Mesothelial cell of epicardium (in vitro differentiated cells): Measurements from ENCODE around the gene SEPTIN1. TPM values are rescaled to one million over a fixed set of nuclear protein-coding genes. Genes with fewer than 3 reads are reported as not detected.
A peak's percentile ranks its signal among the peaks of the same experiment; 100 is the strongest.
"Not testable (repeated sequence)": the region's sequence is repeated elsewhere in the genome, so short reads cannot be mapped to it uniquely, and the experiment has no call there.

Experiments
- DNase-seq, 2 experiments: peaks; one replicate each; pipeline ENCODE4 v3.0.0; 2021; ENCODE audit warnings: low spot score in 2 of 2; ENCODE audit not compliant: unreplicated experiment in 2 of 2
- H3K27ac Mint-ChIP-seq: 2 replicates; pipeline ENCODE4 v1.8.0; 2021; ENCODE audit warnings: mixed read lengths
- H3K27me3 Mint-ChIP-seq: 2 replicates; pipeline ENCODE4 v1.8.0; 2021; ENCODE audit warnings: low read depth, mixed read lengths
- H3K36me3 Mint-ChIP-seq: 2 replicates; pipeline ENCODE4 v1.8.0; 2021; ENCODE audit warnings: mixed read lengths
- H3K4me1 Mint-ChIP-seq: 2 replicates; pipeline ENCODE4 v1.8.0; 2021; ENCODE audit warnings: mixed read lengths
- H3K4me3 Mint-ChIP-seq: 2 replicates; pipeline ENCODE4 v1.8.0; 2021; ENCODE audit warnings: mild to moderate bottlenecking, moderate library complexity, mixed read lengths
- H3K9me3 Mint-ChIP-seq: 2 replicates; pipeline ENCODE4 v1.8.0; 2021; ENCODE audit warnings: mixed read lengths
- total RNA-seq: library from RNA; stranded (reverse); gene quantifications from 3 replicates; pipeline ENCODE4 v1.2.1, GENCODE V29; 2021
- TF ChIP-seq, protein P1 (sequence below): fragments of 200-600 bp; sonication (generic); IDR thresholded peaks from one replicate; pipeline ENCODE4 v1.5.0; 2021; ENCODE audit warnings: antibody characterized with exemption; ENCODE audit not compliant: unreplicated experiment

The SEPTIN1 gene
- total RNA-seq, 1 donor from 2014 or later = 1.6 TPM

DNA sequence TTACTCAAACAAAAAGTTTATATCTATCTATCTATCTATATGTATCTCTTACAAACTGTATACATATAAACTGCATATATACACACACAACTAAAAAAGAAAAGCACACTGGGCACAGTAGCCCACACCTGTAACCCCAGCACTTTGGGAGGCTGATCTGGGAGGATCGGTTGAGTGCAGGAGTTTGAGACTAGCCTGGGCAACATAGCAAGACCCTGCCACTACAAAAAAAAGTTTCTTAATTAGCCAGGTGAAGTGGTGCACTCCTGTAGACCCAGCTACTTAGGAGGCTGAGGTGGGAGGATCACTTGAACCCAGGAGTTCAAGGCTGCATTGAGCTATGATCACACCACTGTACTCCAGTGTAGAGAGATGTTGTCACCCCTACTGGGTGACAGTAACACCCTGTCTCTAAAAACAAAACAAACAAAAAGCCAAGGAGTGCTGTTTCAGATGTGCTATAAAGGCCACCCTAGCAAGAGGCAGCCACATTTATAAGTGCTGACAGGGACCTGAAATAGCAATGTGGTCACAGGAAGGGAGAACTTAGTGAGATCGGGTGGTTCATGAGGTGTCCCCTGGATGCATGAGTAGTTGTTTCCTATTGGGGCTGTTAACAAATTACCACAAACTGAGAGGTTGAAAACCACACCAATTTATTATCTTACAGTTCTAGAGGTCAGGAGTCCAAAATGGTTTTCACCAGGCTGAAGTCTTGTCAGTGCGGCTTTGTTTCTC lies 32.1 kb downstream of the SEPTIN1 start:
- TF ChIP-seq, protein P1, sequence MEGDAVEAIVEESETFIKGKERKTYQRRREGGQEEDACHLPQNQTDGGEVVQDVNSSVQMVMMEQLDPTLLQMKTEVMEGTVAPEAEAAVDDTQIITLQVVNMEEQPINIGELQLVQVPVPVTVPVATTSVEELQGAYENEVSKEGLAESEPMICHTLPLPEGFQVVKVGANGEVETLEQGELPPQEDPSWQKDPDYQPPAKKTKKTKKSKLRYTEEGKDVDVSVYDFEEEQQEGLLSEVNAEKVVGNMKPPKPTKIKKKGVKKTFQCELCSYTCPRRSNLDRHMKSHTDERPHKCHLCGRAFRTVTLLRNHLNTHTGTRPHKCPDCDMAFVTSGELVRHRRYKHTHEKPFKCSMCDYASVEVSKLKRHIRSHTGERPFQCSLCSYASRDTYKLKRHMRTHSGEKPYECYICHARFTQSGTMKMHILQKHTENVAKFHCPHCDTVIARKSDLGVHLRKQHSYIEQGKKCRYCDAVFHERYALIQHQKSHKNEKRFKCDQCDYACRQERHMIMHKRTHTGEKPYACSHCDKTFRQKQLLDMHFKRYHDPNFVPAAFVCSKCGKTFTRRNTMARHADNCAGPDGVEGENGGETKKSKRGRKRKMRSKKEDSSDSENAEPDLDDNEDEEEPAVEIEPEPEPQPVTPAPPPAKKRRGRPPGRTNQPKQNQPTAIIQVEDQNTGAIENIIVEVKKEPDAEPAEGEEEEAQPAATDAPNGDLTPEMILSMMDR = no peak
- Mint-ChIP-seq H3K27me3 (no peaks in the 10 kb centered on the region), H3K4me3 (no peak overlapping the region), H3K27ac (no peak overlapping the region), H3K36me3 (peaks cover 9% of the 10 kb centered on the region), H3K9me3 (no peaks in the 10 kb centered on the region), H3K4me1 (peaks cover 9% of the 10 kb centered on the region)
- DNase-seq = no peak

- Mint-ChIP-seq H3K27ac (peak overlapping the region; percentile 61), H3K9me3 (no peaks in the 10 kb centered on the region), H3K27me3 (no peaks in the 10 kb centered on the region), H3K4me3 (no peak overlapping the region), H3K36me3 (peaks cover 9% of the 10 kb centered on the region), H3K4me1 (peaks cover 9% of the 10 kb centered on the region)
- DNase-seq = no peak
- TF ChIP-seq, protein P1 = no peak
These were observed 32.7 kb downstream of the SEPTIN1 start for GRCh38 chr16:30349675-30350074.

DNA sequence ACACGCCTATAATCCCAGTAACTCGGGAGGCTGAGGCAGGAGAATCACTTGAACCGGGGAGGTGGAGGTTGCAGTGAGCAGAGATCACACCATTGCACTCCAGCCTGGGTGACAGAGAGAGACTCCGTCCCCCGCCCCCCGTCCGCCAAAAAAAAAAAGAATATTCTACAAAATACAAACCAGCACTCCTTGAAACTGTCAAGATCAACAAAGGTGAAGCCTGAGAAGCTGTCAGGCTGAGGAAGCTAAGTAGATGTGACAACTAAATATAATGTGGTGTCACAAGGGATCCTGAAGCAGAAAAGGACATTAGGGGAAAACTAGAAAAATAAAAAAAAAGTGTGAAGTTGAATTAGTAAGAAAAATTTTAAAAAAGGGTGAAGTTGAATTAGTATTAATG lies 33.4 kb downstream of the SEPTIN1 start:
- Mint-ChIP-seq H3K36me3 (peaks cover 6% of the 10 kb centered on the region), H3K9me3 (no peaks in the 10 kb centered on the region)

GRCh38 chr16:30348113-30348512 lies 34.2 kb downstream of the SEPTIN1 start:
- H3K9me3 Mint-ChIP-seq = no peaks in the 10 kb centered on the region
- H3K27me3 Mint-ChIP-seq = no peaks in the 10 kb centered on the region
- peaks cover 6% of the 10 kb centered on the region for H3K36me3 Mint-ChIP-seq
- no peak for DNase-seq
- no peak overlapping the region for H3K4me3 Mint-ChIP-seq
- H3K4me1 Mint-ChIP-seq = no peaks in the 10 kb centered on the region
- no peak overlapping the region for H3K27ac Mint-ChIP-seq
- TF ChIP-seq, protein P1 = no peak

More for the DNA sequence above, 33.4 kb downstream of the SEPTIN1 start:
- Mint-ChIP-seq H3K4me3 (no peak overlapping the region), H3K4me1 (peaks cover 2% of the 10 kb centered on the region), H3K27me3 (no peaks in the 10 kb centered on the region), H3K27ac (no peak overlapping the region)
- DNase-seq = no peak
- TF ChIP-seq, protein P1 = no peak

- TF ChIP-seq, protein P1 = no peak
- Mint-ChIP-seq H3K4me3 (no peak overlapping the region), H3K36me3 (peaks cover 4% of the 10 kb centered on the region), H3K27me3 (no peaks in the 10 kb centered on the region), H3K27ac (no peak overlapping the region), H3K4me1 (no peaks in the 10 kb centered on the region), H3K9me3 (no peaks in the 10 kb centered on the region)
- no peak for DNase-seq
These were observed 36.1 kb downstream of the SEPTIN1 start for GRCh38 chr16:30346286-30346685.

GRCh38 chr16:30343491-30343820 lies 38.9 kb downstream of the SEPTIN1 start:
- not testable (repeated sequence) for DNase-seq, H3K4me3 Mint-ChIP-seq, H3K9me3 Mint-ChIP-seq, H3K27ac Mint-ChIP-seq, H3K27me3 Mint-ChIP-seq, H3K4me1 Mint-ChIP-seq, H3K36me3 Mint-ChIP-seq
